Gastrocnemius medialis (tissue), 4 donors: ENCODE results near the gene GPR143.

ENCODE experiments used
- CTCF ChIP-seq, 5 experiments: fragments of 450-650 bp in 3 of 5; fragments of 200-600 bp in 2 of 5; sonication (generic) in 2 of 5; IDR thresholded peaks in 4 of 5; conservative IDR thresholded peaks in 1 of 5; 1 replicate in 4 of 5; 2 replicates in 1 of 5; pipeline ENCODE4 v1.5.1; 2016 to 2019; ENCODE audit warnings: antibody characterized with exemption in 5 of 5, mild to moderate bottlenecking in 3 of 5, moderate library complexity in 3 of 5
- POLR2A ChIP-seq, 2 donors: fragments of 450-650 bp; IDR thresholded peaks; one replicate each; pipeline ENCODE4 v1.6.1; 2017; ENCODE audit warnings: antibody characterized with exemption in 2 of 2, mild to moderate bottlenecking in 2 of 2, moderate library complexity in 2 of 2

- TF ChIP-seq CTCF (IDR thresholded peaks at IDR 0.05 in 4 of 5, conservative IDR thresholded peaks at IDR 0.05 in 1 of 5) (no peak), POLR2A (IDR thresholded peaks at IDR 0.05) (no peak)
Measured at GRCh38 chrX:9738151-9738550, 27.5 kb downstream of the GPR143 start.
